Lower leg skin (tissue), 4 donors: ENCODE measurements around the gene DCAKD. TPM values are rescaled to one million over a fixed set of nuclear protein-coding genes. Genes with fewer than 3 reads are reported as not detected.

Source experiments
- DNase-seq, 2 donors: peaks; one replicate each; pipeline ENCODE4 v3.0.0-alpha.2; 2019; ENCODE audit warnings: low spot score in 2 of 2
- H3K4me3 ChIP-seq: fragments of 200-600 bp; sonication (generic); 2 replicates; pipeline ENCODE4 v1.5.1; 2017; ENCODE audit warnings: mild to moderate bottlenecking, low read depth; ENCODE audit not compliant: poor library complexity, severe bottlenecking
- CTCF ChIP-seq, 3 donors: fragments of 450-650 bp; IDR thresholded peaks; one replicate each; pipeline ENCODE4 v1.5.1; 2016; ENCODE audit warnings: antibody characterized with exemption in 3 of 3, mild to moderate bottlenecking in 3 of 3, moderate library complexity in 2 of 3
- POLR2A ChIP-seq, 2 donors: fragments of 450-650 bp; IDR thresholded peaks; one replicate each; pipeline ENCODE4 v1.6.1; 2016 to 2017; ENCODE audit warnings: antibody characterized with exemption in 2 of 2, mild to moderate bottlenecking in 1 of 2, moderate library complexity in 1 of 2
- WGBS, 2 donors: methylation state at CpG; one replicate each; pipeline ENCODE4 v1.1.5; 2018; 5-methylcytosine and 5-hydroxymethylcytosine counted together
- intact Hi-C: fragments of 100-400 bp; cut with DNase I; formaldehyde crosslinking; loops from one replicate; pipeline ENCODE4 v1.15.0; 2023; ENCODE audit warnings: low total_unique reads
- total RNA-seq, 4 donors: library from RNA; depleted of rRNA; stranded (reverse); fragments of >200 nt; gene quantifications; one replicate each; pipeline ENCODE4 v1.1.0, GENCODE V29; 2016

DCAKD gene
- total RNA-seq, 4 donors from 2014 or later = 47.9 to 70.2 (median 61.0) TPM

- intact Hi-C loops = loop anchor here (5.0 to 10.0 kb wide), 2 partner anchors 73 to 105 kb away; partner anchors contain the start of gene GFAP
- DNase-seq = no peak
- TF ChIP-seq CTCF (IDR thresholded peaks at IDR 0.05) (no peak), POLR2A (IDR thresholded peaks at IDR 0.05) (no peak)
- 46 to 47% methylated on average over 8 of the region's 8 CpGs for WGBS, 2 donors
- no peak overlapping the region for H3K4me3 ChIP-seq
Observed at GRCh38 chr17:45022288-45022648, 29.2 kb downstream of the DCAKD start.

- WGBS, 2 donors = 0 to 10% methylated on average over 25 to 38 of the region's 57 CpGs
- no peak for TF ChIP-seq CTCF (IDR thresholded peaks at IDR 0.05)
- TF ChIP-seq POLR2A (IDR thresholded peaks at IDR 0.05) = no peak
- intact Hi-C loops = loop anchor here (5.0 to 10.0 kb wide), 2 partner anchors 73 to 104 kb away; partner anchors contain the start of gene GFAP
- DNase-seq = peak in 1 of 2 donors; percentile 91
- H3K4me3 ChIP-seq = no peak overlapping the region
Observed at GRCh38 chr17:45021607-45022287, 29.7 kb downstream of the DCAKD start.

- DNase-seq = no peak
- TF ChIP-seq POLR2A (IDR thresholded peaks at IDR 0.05) (no peak), CTCF (IDR thresholded peaks at IDR 0.05) (no peak)
- 35 to 47% methylated on average over 15 to 17 of the region's 17 CpGs for WGBS, 2 donors
Observed at GRCh38 chr17:45020354-45021138, 30.9 kb downstream of the DCAKD start.

GRCh38 chr17:45018848-45019711, 32.4 kb downstream of the DCAKD start:
- TF ChIP-seq CTCF (IDR thresholded peaks at IDR 0.05) (no peak), POLR2A (IDR thresholded peaks at IDR 0.05) (no peak)
- 2 to 6% methylated on average over 19 to 81 of the region's 82 CpGs for WGBS, 2 donors
- no peak for DNase-seq
- peak overlapping the region; percentile 26 for H3K4me3 ChIP-seq
- intact Hi-C loops = no loop called here

More at GRCh38 chr17:45020354-45021138, 30.9 kb downstream of the DCAKD start:
- no peak overlapping the region for H3K4me3 ChIP-seq
- intact Hi-C loops = loop anchor here (5.0 to 10.0 kb wide), 2 partner anchors 74 to 103 kb away; partner anchors contain the start of gene GFAP

GRCh38 chr17:45018514-45018847, 33.0 kb downstream of the DCAKD start:
- no peak for DNase-seq
- TF ChIP-seq POLR2A (IDR thresholded peaks at IDR 0.05) (no peak), CTCF (IDR thresholded peaks at IDR 0.05) (no peak)
- intact Hi-C loops = no loop called here
- 13 to 37% methylated on average over 3 to 4 of the region's 4 CpGs for WGBS, 2 donors
- H3K4me3 ChIP-seq = no peak overlapping the region
